GM12878 (cell line): ENCODE data around the gene CLPSL1. TPM values are rescaled to one million over a fixed set of nuclear protein-coding genes. Genes with fewer than 3 reads are reported as not detected.

Experiments
- ATAC-seq: fragments of 200-7000 bp; cut with Tn5 transposase; 3 replicates; pipeline ENCODE4 v1.9.1; 2020; ENCODE audit warnings: mild to moderate bottlenecking, moderate library complexity
- BruUV-seq: library from RNA; stranded (reverse); fragments of 400-500 nt; replicated peaks from 2 replicates; lab custom pipeline; 2021; lab: Mats Ljungman, UMichigan
- CTCF ChIA-PET: fragments of 300-600 bp; sonication (Branson Sonifier 250); formaldehyde crosslinking; extraction: SDS; loops from one replicate; lab custom pipeline; 2021; ENCODE audit warnings: inconsistent platforms; lab: Yijun Ruan, JAX
- POLR2A ChIA-PET: fragments of 350-600 bp; formaldehyde crosslinking; extraction: SDS; loops from one replicate; lab custom pipeline; 2021; ENCODE audit warnings: inconsistent platforms; lab: Charles Lee
- RAD21 ChIA-PET: fragments of 300-600 bp; sonication (Branson Sonifier 250); formaldehyde crosslinking; loops from one replicate; lab custom pipeline; 2023; ENCODE audit warnings: antibody characterized with exemption; ENCODE audit not compliant: unreplicated experiment; lab: Charles Lee
- SMC1A ChIA-PET: fragments of 300-600 bp; sonication (Branson Sonifier 250); formaldehyde crosslinking; loops from one replicate; lab custom pipeline; 2023; ENCODE audit not compliant: unreplicated experiment, uncharacterized antibody; lab: Charles Lee
- DNase-seq: peaks from one replicate; pipeline ENCODE4 v3.0.0-alpha.2; 2011; ENCODE audit warnings: low read depth, low spot score
- FAIRE-seq: peaks from 3 replicates; lab custom pipeline; 2011; peaks lifted over from hg19 to GRCh38; lab: Jason Lieb, UNC
- H2AFZ ChIP-seq: 2 replicates; pipeline ENCODE4 v1.6.0; 2011; ENCODE audit warnings: low read depth, low read length, control low read depth; ENCODE audit not compliant: control insufficient read depth
- H3K27ac ChIP-seq: 2 replicates; pipeline ENCODE4 v1.5.1; 2011; ENCODE audit warnings: control low read depth; ENCODE audit not compliant: control insufficient read depth, insufficient read depth
- H3K27me3 ChIP-seq, 2 experiments: replicated peaks in 1 of 2; 2 replicates each; pipeline versions ENCODE4 v1.6.0 to v1.6.1; 2011; ENCODE audit warnings: low read length in 1 of 2; ENCODE audit not compliant: control insufficient read depth in 2 of 2, insufficient read depth in 2 of 2
- H3K36me3 ChIP-seq, 2 experiments: 2 replicates each; pipeline ENCODE4 v1.5.1; 2011; ENCODE audit warnings: low read length in 1 of 2; ENCODE audit not compliant: control insufficient read depth in 2 of 2, insufficient read depth in 2 of 2
- H3K4me1 ChIP-seq: 2 replicates; pipeline ENCODE4 v1.6.1; 2011; ENCODE audit warnings: mild to moderate bottlenecking, low read length, moderate library complexity, mixed read lengths; ENCODE audit not compliant: control insufficient read depth, insufficient read depth
- H3K4me2 ChIP-seq: 2 replicates; pipeline ENCODE4 v1.6.0; 2011; ENCODE audit warnings: control low read depth; ENCODE audit not compliant: control insufficient read depth, insufficient read depth
- H3K4me3 ChIP-seq: fragments of 200-600 bp; sonication (generic); 2 replicates; pipeline ENCODE4 v1.5.1; 2016
- H3K79me2 ChIP-seq: 2 replicates; pipeline ENCODE4 v1.6.0; 2011; ENCODE audit warnings: low read length; ENCODE audit not compliant: control insufficient read depth, insufficient read depth
- H3K9ac ChIP-seq: 2 replicates; pipeline ENCODE4 v1.8.0; 2011; ENCODE audit warnings: low read length, control low read depth, mixed read lengths; ENCODE audit not compliant: control insufficient read depth, insufficient read depth
- H3K9me3 ChIP-seq: replicated peaks from 3 replicates; pipeline ENCODE4 v1.5.1; 2011; ENCODE audit warnings: mild to moderate bottlenecking, low read length; ENCODE audit not compliant: control insufficient read depth, insufficient read depth
- H4K20me1 ChIP-seq: 2 replicates; pipeline ENCODE4 v1.6.0; 2011; ENCODE audit not compliant: control insufficient read depth, insufficient read depth
- EED ChIP-seq: sonication (generic); IDR thresholded peaks from 2 replicates; pipeline ENCODE4 v1.6.1; 2016; ENCODE audit warnings: antibody characterized with exemption, low read depth
- FOXM1 ChIP-seq: IDR thresholded peaks from 2 replicates; pipeline ENCODE4 v1.6.1; 2012; ENCODE audit warnings: low read depth, mild to moderate bottlenecking, inconsistent platforms, low read length, moderate library complexity
- NFIC ChIP-seq: IDR thresholded peaks from 2 replicates; pipeline ENCODE4 v1.6.1; 2012; ENCODE audit warnings: low read depth, mild to moderate bottlenecking, inconsistent platforms, low read length, moderate library complexity
- RAD51 ChIP-seq: fragments of 450-650 bp; IDR thresholded peaks from 2 replicates; pipeline ENCODE4 v1.6.1; 2016; ENCODE audit warnings: moderate library complexity, mild to moderate bottlenecking, inconsistent platforms
- SREBF2 ChIP-seq: IDR thresholded peaks from 2 replicates; pipeline ENCODE4 v1.6.1; 2012; ENCODE audit warnings: mild to moderate bottlenecking, low read length
- WGBS: methylation state at CpG from one replicate; pipeline ENCODE4 v1.1.6; 2016; ENCODE audit warnings: low lambda C conversion rate; ENCODE audit not compliant: insufficient replicate concordance, insufficient coverage; ENCODE audit errors: missing lambda C conversion rate; 5-methylcytosine and 5-hydroxymethylcytosine counted together
- in situ Hi-C: fragments of 300-500 bp; cut with MboI; formaldehyde crosslinking; loops from 9 replicates; pipeline ENCODE4 v1.14.3; 2018; ENCODE audit warnings: mixed read lengths
- intact Hi-C: fragments of 100-400 bp; cut with micrococcal nuclease; formaldehyde crosslinking; loops from one replicate; pipeline ENCODE4 v1.14.2; 2022; ENCODE audit not compliant: unreplicated experiment
- polyA plus RNA-seq, 11 experiments: library from polyadenylated mRNA; depleted of rRNA in 4 of 11; unstranded in 6 of 11; stranded (reverse) in 5 of 11; fragments of >200 nt; fragmentation: Nextera tagmentation in 4 of 11; fragmentation: Illumina TruSeq in 1 of 11; extraction: Ambion mirVana in 4 of 11; extraction: Trizol in 1 of 11; gene quantifications; 1 replicate in 1 of 11; 2 replicates in 10 of 11; pipeline versions ENCODE4 v1.2.1 to v1.2.3, GENCODE V29; 2011 to 2016; ENCODE audit warnings: inconsistent platforms in 2 of 11, missing spikeins in 2 of 11, low read depth in 1 of 11
- total RNA-seq, 4 experiments: library from RNA; depleted of rRNA in 3 of 4; stranded (reverse); fragments of >200 nt in 3 of 4; fragmentation: Illumina TruSeq in 1 of 4; extraction: Trizol in 1 of 4; gene quantifications; 2 replicates each; pipeline versions ENCODE4 v1.2.1 to v1.2.3, GENCODE V29; 2013 to 2021

CLPSL1 gene
- total and polyA plus RNA-seq, 10 of the 15 experiments (the other 5 are each of a cell fraction or from before 2014, with no cell fraction given) = not detected

DNA sequence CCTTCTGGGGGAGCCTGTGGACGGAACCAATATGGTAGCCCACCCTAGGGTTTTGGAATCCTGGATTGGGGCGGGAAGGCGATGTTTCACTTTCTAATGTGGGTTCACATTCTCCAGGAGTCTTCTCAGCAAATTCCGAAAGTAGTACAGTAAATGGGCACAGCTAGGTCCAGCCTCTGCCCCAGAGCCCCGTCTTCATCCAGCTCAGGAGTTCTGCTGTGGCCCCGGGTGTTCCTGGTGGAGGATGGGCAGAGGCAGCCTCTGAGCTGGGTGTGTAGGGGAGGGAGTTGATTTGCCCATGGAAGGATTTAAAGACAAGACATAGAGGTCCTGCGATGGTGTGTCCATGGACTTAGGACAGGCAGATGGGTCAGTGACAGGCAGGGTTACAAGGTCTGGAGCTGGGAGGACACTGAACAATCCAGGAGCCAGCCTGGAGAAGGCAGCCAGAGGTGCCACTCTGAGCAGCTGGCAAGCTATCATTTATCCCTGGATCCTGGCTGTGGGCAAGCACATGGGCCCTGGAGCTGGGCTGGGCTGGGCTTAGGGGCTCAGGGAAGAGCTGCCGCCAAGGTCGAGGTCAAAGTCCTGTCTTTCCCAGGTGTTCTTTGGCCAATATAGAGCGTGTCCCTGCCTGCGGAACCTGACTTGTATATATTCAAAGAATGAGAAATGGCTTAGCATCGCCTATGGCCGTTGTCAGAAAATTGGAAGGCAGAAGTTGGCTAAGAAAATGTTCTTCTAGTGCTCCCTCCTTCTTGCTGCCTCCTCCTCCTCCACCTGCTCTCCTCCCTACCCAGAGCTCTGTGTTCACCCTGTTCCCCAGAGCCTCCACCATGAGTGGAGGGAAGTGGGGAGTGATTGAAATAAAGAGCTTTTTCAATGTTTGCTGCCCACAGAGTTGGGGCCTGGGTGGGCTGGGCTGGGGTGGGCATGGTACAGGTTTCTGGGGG is 6.7 kb downstream of the CLPSL1 start:
- Histone ChIP-seq H3K27ac (no peak overlapping the region), H3K36me3 (no peaks in the 10 kb centered on the region), H4K20me1 (no peaks in the 10 kb centered on the region), H3K4me1 (no peaks in the 10 kb centered on the region), H3K4me2 (no peak overlapping the region), H3K9me3 (no peaks in the 10 kb centered on the region), H3K79me2 (no peaks in the 10 kb centered on the region), H3K4me3 (no peak overlapping the region), H3K27me3 (peaks cover 1 to 4% of the 10 kb centered on the region in 2 experiments), H3K9ac (no peak overlapping the region), H2AFZ (no peak overlapping the region)
- CTCF ChIA-PET = interaction anchor here (0.6 to 1.0 kb wide), 2 partner anchors 10 to 31 kb away, joined by 3 to 4 read pairs; no protein-coding TSS in a partner anchor
- FAIRE-seq = no peak
- WGBS = 54% methylated on average over 13 of the region's 13 CpGs
- TF ChIP-seq EED = no peak
- TF ChIP-seq RAD51 = no peak
- SMC1A ChIA-PET = no interaction called here
- BruUV-seq = no TSS peak
- RAD21 ChIA-PET = interaction anchor here (1.6 kb wide), 1 partner anchor 11 kb away, joined by 6 read pairs; no protein-coding TSS in a partner anchor
- DNase-seq = no peak
- in situ Hi-C loops = no loop called here
- no peak for ATAC-seq
- POLR2A ChIA-PET = no interaction called here
- intact Hi-C loops = loop anchor here (1.0 kb wide), 1 partner anchor 11 kb away; no protein-coding TSS in a partner anchor

DNA sequence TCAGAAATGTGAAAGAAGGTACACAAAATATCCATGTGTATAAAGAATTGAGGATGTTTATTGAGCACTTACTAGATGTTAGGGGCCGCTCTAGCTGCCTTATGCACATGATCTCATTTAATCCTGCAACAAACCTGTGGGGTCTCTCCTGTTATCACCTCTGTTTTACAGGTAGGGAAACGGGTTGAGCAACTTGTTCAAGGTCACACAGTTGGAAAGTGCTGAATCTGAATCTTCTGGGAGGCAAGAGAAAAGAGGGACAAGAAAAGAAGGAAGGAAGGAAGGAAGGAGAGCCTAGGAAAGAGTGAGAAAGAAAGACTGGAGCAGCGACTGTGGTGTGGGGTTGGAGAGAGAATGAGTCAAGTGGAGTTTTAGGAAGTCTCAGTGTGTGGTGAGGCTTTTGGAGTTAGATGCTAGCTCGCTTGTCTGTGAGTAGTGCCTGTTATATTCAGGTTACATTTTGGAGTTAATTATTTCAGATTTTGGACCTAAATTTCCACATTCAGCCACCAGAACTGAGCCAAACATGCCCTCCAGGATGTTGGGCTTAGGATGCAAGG is 7.7 kb downstream of the CLPSL1 start:
- H2AFZ ChIP-seq = no peak overlapping the region
- no peaks in the 10 kb centered on the region for H3K36me3 ChIP-seq
- no peaks in the 10 kb centered on the region for H4K20me1 ChIP-seq
- ATAC-seq (no peak), FAIRE-seq (no peak), DNase-seq (no peak)
- no peak overlapping the region for H3K9ac ChIP-seq
- H3K27ac ChIP-seq = no peak overlapping the region
- BruUV-seq = no TSS peak
- H3K4me1 ChIP-seq = no peaks in the 10 kb centered on the region
- no peak overlapping the region for H3K4me3 ChIP-seq
- H3K4me2 ChIP-seq = no peak overlapping the region
- RAD21 ChIA-PET = no interaction called here
- TF ChIP-seq SREBF2 (no peak), NFIC (no peak), FOXM1 (no peak)
- in situ Hi-C loops (no loop called here), intact Hi-C loops (no loop called here)
- 8% methylated on average over 4 of the region's 4 CpGs for WGBS
- no peaks in the 10 kb centered on the region for H3K79me2 ChIP-seq
- peaks cover 1 to 4% of the 10 kb centered on the region in 2 experiments for H3K27me3 ChIP-seq
- CTCF ChIA-PET = no interaction called here
- POLR2A ChIA-PET = no interaction called here
- no peaks in the 10 kb centered on the region for H3K9me3 ChIP-seq
- SMC1A ChIA-PET = no interaction called here
